ENCODE measurements around the gene CHIT1. TPM values are rescaled to one million over a fixed set of nuclear protein-coding genes. Genes with fewer than 3 reads are reported as not detected.

The CHIT1 gene
- under 0.01 TPM in 1 of 2 replicates, not detected in the other for total RNA-seq

DNA sequence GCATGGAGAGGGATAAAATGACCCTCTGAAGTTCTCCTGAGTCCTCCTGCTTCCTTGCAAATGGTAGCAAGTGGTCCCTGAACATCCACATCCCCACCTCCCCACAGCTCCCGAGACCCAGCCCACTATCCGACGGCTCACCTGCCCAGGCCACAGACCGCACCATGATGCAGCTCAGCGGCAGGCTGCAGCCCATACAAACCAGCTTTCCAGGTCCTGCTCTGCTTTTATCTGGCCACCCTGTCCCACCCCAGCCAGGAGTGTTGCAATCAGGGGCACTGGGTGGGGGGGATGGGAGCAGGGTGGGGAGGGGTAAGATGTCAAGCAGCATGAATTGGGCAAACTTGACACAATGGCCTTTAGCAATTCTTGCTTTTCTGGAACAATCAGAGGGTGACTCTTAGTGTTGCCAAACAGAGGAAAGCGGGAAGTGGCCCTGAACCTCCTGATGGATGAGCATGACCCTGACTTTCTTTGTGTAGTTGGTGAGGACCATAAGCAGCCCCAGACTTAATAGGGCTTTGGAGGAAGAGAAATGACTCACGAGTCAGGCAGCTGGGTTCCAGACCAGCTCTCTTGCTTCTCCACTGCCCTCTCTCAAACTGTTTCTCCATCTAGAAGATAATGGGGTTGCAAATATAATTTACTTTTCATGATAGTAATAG, at the start of gene CHIT1:
Gene CHIT1, minus strand, starts transcription at position 203 of the 665 bp plus-strand sequence. Its CDS starts 37 bp downstream, at position 166.

DNA sequence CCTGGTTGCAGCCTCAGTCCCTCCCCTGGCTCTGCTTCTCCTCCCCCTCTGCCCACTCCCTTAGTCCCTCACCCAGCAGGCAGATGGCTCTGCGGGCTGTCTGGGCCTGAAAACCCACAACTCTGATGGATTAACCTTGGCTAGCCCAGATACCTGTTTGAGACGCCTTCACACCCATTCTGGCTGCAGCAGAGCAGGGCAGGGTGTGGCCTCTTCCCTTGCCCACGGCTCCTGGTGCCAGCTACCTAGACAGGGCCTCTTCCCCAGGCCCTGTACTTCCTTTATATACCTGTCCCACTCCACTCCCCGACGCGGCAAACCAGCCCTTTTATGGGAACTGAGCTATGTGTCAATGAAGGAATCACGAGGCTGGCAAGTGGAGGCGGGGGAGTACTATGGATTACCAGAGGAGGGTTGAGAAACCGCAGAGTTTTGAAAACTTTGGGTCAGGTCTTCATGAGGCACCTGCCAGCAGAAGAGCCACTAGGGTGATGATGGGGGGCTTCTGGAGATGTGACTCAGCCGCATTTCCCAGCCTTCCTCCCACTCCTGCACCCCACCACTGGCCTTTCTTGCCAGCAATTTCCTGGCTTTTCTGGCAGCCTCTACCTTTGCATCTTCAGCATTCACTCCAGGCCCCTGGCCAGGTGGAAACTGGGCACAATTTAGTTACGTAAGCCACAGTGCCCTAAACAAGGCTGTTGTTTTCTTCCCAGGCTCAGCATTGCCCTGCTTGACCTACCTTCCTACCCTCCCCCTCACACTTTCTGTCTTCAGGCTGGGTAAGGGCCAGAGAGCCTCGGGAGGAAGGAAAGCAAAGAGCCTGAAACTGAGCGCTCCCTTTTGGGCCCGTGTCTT, 42.8 kb downstream of the CHIT1 start, which contains the start of gene CHI3L1:
Gene CHI3L1, minus strand, starts transcription at position 259 of the 858 bp plus-strand sequence. Its CDS starts 81 bp downstream, at position 178.

DNA sequence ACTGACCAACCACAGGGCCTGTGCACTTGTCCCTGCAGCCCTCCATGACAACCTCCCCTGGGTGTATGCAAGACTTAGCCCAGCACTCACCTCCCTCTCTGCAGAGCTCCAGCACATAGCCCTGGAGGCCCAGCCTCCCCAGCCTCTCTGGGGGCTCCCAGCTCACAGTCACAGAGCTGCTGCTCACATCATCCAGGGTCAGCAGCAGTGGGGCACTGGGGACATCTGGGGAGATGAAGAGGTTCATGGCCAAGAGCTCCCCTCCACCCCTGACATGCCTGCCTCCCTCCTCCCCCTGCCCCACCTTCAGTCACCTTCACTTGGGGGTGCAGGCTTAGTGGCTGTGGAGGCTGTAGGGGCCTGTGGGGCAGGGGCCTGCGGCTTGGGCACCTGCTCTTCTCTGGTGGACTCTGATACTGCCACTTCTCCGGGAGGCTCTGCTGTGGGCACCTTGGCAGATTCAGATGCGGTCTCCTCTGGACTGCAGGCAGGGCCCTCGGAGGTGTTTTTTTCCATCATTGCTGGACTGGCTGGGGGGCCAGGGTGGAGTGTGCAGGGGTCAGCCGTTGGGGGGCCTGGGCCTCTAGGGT, 54.1 kb downstream of the CHIT1 start, which contains the start of gene MYBPH:
Gene MYBPH, minus strand, starts transcription at position 590 of the 590 bp plus-strand sequence. Its CDS starts 71 bp downstream, at position 519.

Other genes starting within 250 kb of the CHIT1 start
- gene TMEM183A, start 222.3 kb downstream of the CHIT1 start, total RNA-seq = 80.8 and 116 TPM in 2 replicates
- 20.9 and 24.6 TPM in 2 replicates for gene PPFIA4, start 203.2 kb downstream of the CHIT1 start, total RNA-seq
- gene MYOG, start 143.7 kb downstream of the CHIT1 start, total RNA-seq = not detected in 2 replicates
- 5.7 and 12.8 TPM in 2 replicates for gene ADORA1, start 101.9 kb downstream of the CHIT1 start, total RNA-seq
- gene MYBPH, start 53.8 kb downstream of the CHIT1 start, total RNA-seq = 0.30 TPM in 1 of 2 replicates, not detected in the other
- gene CHI3L1, start 43.0 kb downstream of the CHIT1 start, total RNA-seq = 2.4 and 339 TPM in 2 replicates
- gene BTG2, start 75.8 kb upstream of the CHIT1 start, total RNA-seq = 14.6 and 17.5 TPM in 2 replicates
- 7.3 and 48.1 TPM in 2 replicates for gene FMOD, start 121.4 kb upstream of the CHIT1 start, total RNA-seq
- 0.30 and 0.32 TPM in 2 replicates for gene PRELP, start 246.1 kb upstream of the CHIT1 start, total RNA-seq